ENCODE data around the gene ULK4.
"Not testable (repeated sequence)": the region's sequence is repeated elsewhere in the genome, so short reads cannot be mapped to it uniquely, and the experiment has no call there.

The ULK4 gene

GRCh38 chr3:41436983-41437382 is 524.9 kb downstream of the ULK4 start:
- DNase-seq (ENCODE audit: low spot score) = no peak

GRCh38 chr3:41434781-41435180 is 527.1 kb downstream of the ULK4 start:
- DNase-seq (ENCODE audit: low spot score) = no peak

GRCh38 chr3:41431386-41431785 is 530.5 kb downstream of the ULK4 start:
- DNase-seq (ENCODE audit: low spot score) = no peak

- no peak for DNase-seq (ENCODE audit: low spot score)
Measured at GRCh38 chr3:41430886-41431285, 531.0 kb downstream of the ULK4 start.

- DNase-seq (ENCODE audit: low spot score) = no peak
Measured at GRCh38 chr3:41430391-41430790, 531.5 kb downstream of the ULK4 start.

GRCh38 chr3:41426485-41426884 is 535.4 kb downstream of the ULK4 start:
- DNase-seq (ENCODE audit: low spot score) = no peak

- no peak for DNase-seq (ENCODE audit: low spot score)
Measured at GRCh38 chr3:41424543-41425300, 537.2 kb downstream of the ULK4 start.

GRCh38 chr3:41419809-41420208 is 542.1 kb downstream of the ULK4 start:
- no peak for DNase-seq (ENCODE audit: low spot score)

- DNase-seq (ENCODE audit: low spot score) = no peak
Measured at GRCh38 chr3:41418961-41419691, 542.8 kb downstream of the ULK4 start.

GRCh38 chr3:41417574-41417973 is 544.3 kb downstream of the ULK4 start:
- DNase-seq (ENCODE audit: low spot score) = no peak

GRCh38 chr3:41411065-41411464 is 550.8 kb downstream of the ULK4 start:
- no peak for DNase-seq (ENCODE audit: low spot score)

- DNase-seq (ENCODE audit: low spot score) = no peak
Measured at GRCh38 chr3:41405466-41405865, 556.4 kb downstream of the ULK4 start.

GRCh38 chr3:41404582-41404981 is 557.3 kb downstream of the ULK4 start:
- DNase-seq (ENCODE audit: low spot score) = no peak

GRCh38 chr3:41394896-41395295 is 567.0 kb downstream of the ULK4 start:
- no peak for DNase-seq (ENCODE audit: low spot score)

GRCh38 chr3:41370765-41371535 is 591.0 kb downstream of the ULK4 start:
- DNase-seq (ENCODE audit: low spot score) = not testable (repeated sequence)

- no peak for DNase-seq (ENCODE audit: low spot score)
Measured at GRCh38 chr3:41370307-41370706, 591.6 kb downstream of the ULK4 start.

- DNase-seq (ENCODE audit: low spot score) = no peak
Measured at GRCh38 chr3:41369838-41370237, 592.1 kb downstream of the ULK4 start.

GRCh38 chr3:41365973-41366372 is 595.9 kb downstream of the ULK4 start:
- DNase-seq (ENCODE audit: low spot score) = no peak

- no peak for DNase-seq (ENCODE audit: low spot score)
Measured at GRCh38 chr3:41364736-41365135, 597.2 kb downstream of the ULK4 start.

GRCh38 chr3:41363830-41364523 is 597.9 kb downstream of the ULK4 start:
- no peak for DNase-seq (ENCODE audit: low spot score)

GRCh38 chr3:41362638-41363559 is 599.0 kb downstream of the ULK4 start:
- DNase-seq (ENCODE audit: low spot score) = no peak
